Measurements from ENCODE around the gene SLITRK2.

Gene SLITRK2

DNA sequence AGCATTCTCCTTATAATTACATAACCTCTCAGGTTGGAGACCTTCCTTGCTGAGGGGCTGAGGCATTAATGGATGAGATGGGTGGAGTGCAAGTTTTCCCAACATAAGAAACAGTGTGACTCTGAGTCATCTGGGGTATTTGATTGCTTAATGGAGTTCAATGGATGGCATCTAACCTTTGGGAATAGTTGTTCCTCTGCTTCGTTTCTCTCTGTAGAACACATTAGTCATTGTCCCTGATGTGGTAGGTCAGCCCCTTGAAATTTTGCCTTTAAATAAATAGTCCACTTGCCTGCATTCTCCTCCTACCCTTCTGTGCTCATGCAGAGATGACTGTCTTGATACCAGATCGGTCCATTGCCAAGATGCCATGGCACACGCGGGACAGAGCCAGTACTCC lies 38.6 kb downstream of the SLITRK2 start:
- no peak overlapping the region for H3K27ac ChIP-seq
- TF ChIP-seq, protein P1, sequence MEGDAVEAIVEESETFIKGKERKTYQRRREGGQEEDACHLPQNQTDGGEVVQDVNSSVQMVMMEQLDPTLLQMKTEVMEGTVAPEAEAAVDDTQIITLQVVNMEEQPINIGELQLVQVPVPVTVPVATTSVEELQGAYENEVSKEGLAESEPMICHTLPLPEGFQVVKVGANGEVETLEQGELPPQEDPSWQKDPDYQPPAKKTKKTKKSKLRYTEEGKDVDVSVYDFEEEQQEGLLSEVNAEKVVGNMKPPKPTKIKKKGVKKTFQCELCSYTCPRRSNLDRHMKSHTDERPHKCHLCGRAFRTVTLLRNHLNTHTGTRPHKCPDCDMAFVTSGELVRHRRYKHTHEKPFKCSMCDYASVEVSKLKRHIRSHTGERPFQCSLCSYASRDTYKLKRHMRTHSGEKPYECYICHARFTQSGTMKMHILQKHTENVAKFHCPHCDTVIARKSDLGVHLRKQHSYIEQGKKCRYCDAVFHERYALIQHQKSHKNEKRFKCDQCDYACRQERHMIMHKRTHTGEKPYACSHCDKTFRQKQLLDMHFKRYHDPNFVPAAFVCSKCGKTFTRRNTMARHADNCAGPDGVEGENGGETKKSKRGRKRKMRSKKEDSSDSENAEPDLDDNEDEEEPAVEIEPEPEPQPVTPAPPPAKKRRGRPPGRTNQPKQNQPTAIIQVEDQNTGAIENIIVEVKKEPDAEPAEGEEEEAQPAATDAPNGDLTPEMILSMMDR (IDR thresholded peaks at IDR 0.05): no peak
- TF ChIP-seq ZFX (IDR thresholded peaks at IDR 0.05; ENCODE audit: borderline replicate concordance): no peak

- TF ChIP-seq, protein P1 (IDR thresholded peaks at IDR 0.05): no peak
- TF ChIP-seq ZFX (IDR thresholded peaks at IDR 0.05; ENCODE audit: borderline replicate concordance): no peak
- H3K27ac ChIP-seq: no peak overlapping the region
Measured at GRCh38 chrX:145861818-145862217, 44.2 kb downstream of the SLITRK2 start.

- no peak overlapping the region for H3K27ac ChIP-seq
- TF ChIP-seq, protein P1 (IDR thresholded peaks at IDR 0.05): no peak
- TF ChIP-seq ZFX (IDR thresholded peaks at IDR 0.05; ENCODE audit: borderline replicate concordance): no peak
Measured at GRCh38 chrX:145865082-145865481, 47.5 kb downstream of the SLITRK2 start.

Data from 22Rv1 (cell line).